Muscle layer of colon (tissue), 2 donors: Measurements from ENCODE around the gene PDIA3.
"Not testable (repeated sequence)": the region's sequence is repeated elsewhere in the genome, so short reads cannot be mapped to it uniquely, and the experiment has no call there.

ENCODE experiments used
- H3K27ac ChIP-seq: one replicate; pipeline ENCODE4 v1.7.0; 2013; ENCODE audit warnings: low read depth, mild to moderate bottlenecking, low read length, moderate library complexity
- H3K27me3 ChIP-seq, 2 donors: one replicate each; pipeline ENCODE4 v1.7.0; 2013; ENCODE audit warnings: low read length in 2 of 2, mild to moderate bottlenecking in 2 of 2; ENCODE audit not compliant: insufficient read depth in 2 of 2, control insufficient read depth in 1 of 2
- H3K36me3 ChIP-seq: one replicate; pipeline ENCODE4 v1.7.0; 2013; ENCODE audit warnings: mild to moderate bottlenecking, low read length; ENCODE audit not compliant: insufficient read depth
- H3K4me1 ChIP-seq: one replicate; pipeline ENCODE4 v1.7.0; 2013; ENCODE audit warnings: mild to moderate bottlenecking, low read length; ENCODE audit not compliant: insufficient read depth
- H3K4me3 ChIP-seq, 2 donors: one replicate each; pipeline ENCODE4 v1.7.0; 2013; ENCODE audit warnings: low read length in 2 of 2, low read depth in 1 of 2, mild to moderate bottlenecking in 1 of 2, moderate library complexity in 1 of 2
- H3K9ac ChIP-seq: one replicate; pipeline ENCODE4 v1.7.0; 2013; ENCODE audit warnings: low read length
- H3K9me3 ChIP-seq: one replicate; pipeline ENCODE4 v1.7.0; 2013; ENCODE audit warnings: mild to moderate bottlenecking, low read length
- donor health status: abdominal sarcoma.
- donor health status: Adenocarcinoma of cecum.

Gene PDIA3

GRCh38 chr15:43800286-43801141 is 54.3 kb downstream of the PDIA3 start, which contains the start of gene HYPK:
TSS of gene HYPK (plus strand) at chr15:43800599. CDS start at chr15:43800623, 24 bp downstream.
- peaks cover 21% of the 10 kb centered on the region for H3K4me1 ChIP-seq
- H3K9me3 ChIP-seq = no peaks in the 10 kb centered on the region
- peak within 1 kb of the TSS; percentile 87 for H3K9ac ChIP-seq
- peaks cover 53% of the 10 kb centered on the region for H3K36me3 ChIP-seq
- peak within 1 kb of the TSS; percentile 69 to 89 for H3K4me3 ChIP-seq
- peak within 1 kb of the TSS; percentile 52 for H3K27ac ChIP-seq
- H3K27me3 ChIP-seq = no peaks in the 10 kb centered on the region

- H3K9ac ChIP-seq, H3K9me3 ChIP-seq, H3K27me3 ChIP-seq, H3K27ac ChIP-seq, H3K4me3 ChIP-seq: not testable (repeated sequence)
- Histone ChIP-seq H3K4me1 (peaks cover 15% of the 10 kb centered on the region), H3K36me3 (peaks cover 48% of the 10 kb centered on the region)
Measured at GRCh38 chr15:43802676-43803075, 56.4 kb downstream of the PDIA3 start.

GRCh38 chr15:43808435-43808950 is 62.3 kb downstream of the PDIA3 start:
- H3K4me1 ChIP-seq = no peaks in the 10 kb centered on the region
- no peaks in the 10 kb centered on the region for H3K9me3 ChIP-seq
- H3K9ac ChIP-seq = no peak overlapping the region
- peaks cover 71% of the 10 kb centered on the region for H3K36me3 ChIP-seq
- no peak overlapping the region for H3K4me3 ChIP-seq
- H3K27me3 ChIP-seq = no peaks in the 10 kb centered on the region
- no peak overlapping the region for H3K27ac ChIP-seq

GRCh38 chr15:43808960-43809678 is 62.9 kb downstream of the PDIA3 start:
- H3K36me3 ChIP-seq = peaks cover 76% of the 10 kb centered on the region
- no peak overlapping the region for H3K27ac ChIP-seq
- no peak overlapping the region for H3K4me3 ChIP-seq
- no peak overlapping the region for H3K9ac ChIP-seq
- no peaks in the 10 kb centered on the region for H3K27me3 ChIP-seq
- H3K9me3 ChIP-seq = no peaks in the 10 kb centered on the region
- H3K4me1 ChIP-seq = no peaks in the 10 kb centered on the region

GRCh38 chr15:43815064-43815463 is 68.8 kb downstream of the PDIA3 start:
- not testable (repeated sequence) for H3K4me1 ChIP-seq, H3K27me3 ChIP-seq, H3K4me3 ChIP-seq, H3K9me3 ChIP-seq, H3K27ac ChIP-seq, H3K9ac ChIP-seq
- H3K36me3 ChIP-seq = peaks cover 61% of the 10 kb centered on the region

GRCh38 chr15:43821505-43821904 is 75.3 kb downstream of the PDIA3 start:
- no peaks in the 10 kb centered on the region for H3K9me3 ChIP-seq
- no peak overlapping the region for H3K4me3 ChIP-seq
- H3K4me1 ChIP-seq = peaks cover 22% of the 10 kb centered on the region
- H3K9ac ChIP-seq = no peak overlapping the region
- no peak overlapping the region for H3K27ac ChIP-seq
- no peaks in the 10 kb centered on the region for H3K27me3 ChIP-seq
- peaks cover 11% of the 10 kb centered on the region for H3K36me3 ChIP-seq
